ENCODE measurements around the gene DPH1.

DPH1 gene

DNA sequence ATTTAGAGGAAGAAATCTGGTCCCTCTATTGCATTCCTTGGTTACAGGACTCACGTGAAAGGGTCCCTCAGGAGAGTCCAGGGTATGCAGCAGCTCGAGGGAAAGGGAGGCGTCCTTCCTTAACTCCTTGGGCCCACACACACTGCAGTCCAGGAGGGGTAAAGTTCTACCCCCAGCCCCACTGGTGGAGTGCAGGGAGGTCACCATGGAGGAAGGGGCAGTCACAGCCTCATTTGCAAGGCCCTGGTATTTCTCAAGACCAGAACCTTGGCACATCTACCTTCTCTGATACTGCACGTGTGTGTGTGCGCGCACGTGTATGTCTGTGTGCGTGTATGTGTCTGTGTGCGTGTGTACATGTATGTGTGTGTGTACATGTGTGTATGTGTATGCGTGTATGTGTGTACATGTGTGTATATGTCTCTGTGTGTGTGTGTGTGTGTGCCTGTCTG, 36.0 kb downstream of the DPH1 start:
- Mint-ChIP-seq H3K4me1 (peaks cover 35% of the 10 kb centered on the region), H3K27ac (no peak overlapping the region), H3K4me3 (no peak overlapping the region), H3K9me3 (no peaks in the 10 kb centered on the region), H3K27me3 (no peaks in the 10 kb centered on the region), H3K36me3 (ENCODE audit: low read depth) (peaks cover 46% of the 10 kb centered on the region)
- DNase-seq: no peak
- no peak for ATAC-seq

DNA sequence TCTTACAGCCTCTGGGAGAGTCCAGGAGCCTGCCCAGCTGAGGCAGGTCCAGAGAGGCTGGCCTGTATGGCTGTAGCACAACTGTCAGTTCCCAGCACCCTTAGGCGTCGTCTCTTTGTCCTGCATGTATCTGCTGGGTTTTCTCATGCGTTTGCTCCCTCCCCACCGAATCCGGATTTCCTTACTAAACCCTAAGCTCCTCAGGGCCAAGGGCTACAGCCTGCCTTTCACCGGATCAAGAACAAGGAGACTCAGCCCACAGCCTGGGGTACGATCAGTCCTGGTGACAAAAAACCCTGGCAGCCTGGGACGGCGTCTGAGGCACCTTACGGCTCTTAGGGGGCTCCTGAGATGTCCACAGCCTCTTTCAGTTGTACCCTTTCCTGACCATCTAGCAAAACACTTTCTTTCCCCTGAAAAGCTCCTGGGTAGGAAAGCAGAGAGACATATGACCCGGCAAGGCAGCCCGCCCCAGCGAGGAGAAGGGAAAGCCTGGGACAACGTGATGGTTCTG, 37.2 kb downstream of the DPH1 start:
- Mint-ChIP-seq H3K27ac (no peak overlapping the region), H3K9me3 (no peaks in the 10 kb centered on the region), H3K36me3 (ENCODE audit: low read depth) (peaks cover 44% of the 10 kb centered on the region), H3K4me3 (no peak overlapping the region), H3K27me3 (no peaks in the 10 kb centered on the region), H3K4me1 (peaks cover 41% of the 10 kb centered on the region)
- DNase-seq (no peak), ATAC-seq (no peak)

DNA sequence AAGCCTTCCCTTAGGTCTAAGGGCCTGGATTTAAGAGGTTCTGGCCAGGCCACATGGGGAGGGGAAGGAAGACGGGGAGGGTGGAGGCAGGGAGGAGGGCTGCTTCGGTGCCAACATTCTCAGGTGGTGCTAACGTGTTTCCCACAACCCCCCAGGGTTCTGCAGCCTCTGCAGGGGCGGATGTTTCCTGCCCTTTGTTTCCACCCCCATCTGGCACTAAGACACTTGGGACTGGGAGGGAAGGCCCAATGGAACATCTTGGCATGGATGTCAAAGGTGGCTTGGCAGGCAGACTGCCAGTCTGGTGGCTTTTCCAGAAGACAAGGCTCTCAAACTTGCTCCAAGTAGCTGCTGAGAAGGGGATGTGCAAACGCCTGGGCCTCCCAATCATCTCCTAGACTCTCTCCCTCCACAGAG, 37.7 kb downstream of the DPH1 start:
- Mint-ChIP-seq H3K4me1 (peaks cover 41% of the 10 kb centered on the region), H3K27me3 (no peaks in the 10 kb centered on the region), H3K36me3 (ENCODE audit: low read depth) (peaks cover 39% of the 10 kb centered on the region), H3K27ac (no peak overlapping the region), H3K4me3 (no peak overlapping the region), H3K9me3 (no peaks in the 10 kb centered on the region)
- DNase-seq: no peak
- ATAC-seq: no peak

DNA sequence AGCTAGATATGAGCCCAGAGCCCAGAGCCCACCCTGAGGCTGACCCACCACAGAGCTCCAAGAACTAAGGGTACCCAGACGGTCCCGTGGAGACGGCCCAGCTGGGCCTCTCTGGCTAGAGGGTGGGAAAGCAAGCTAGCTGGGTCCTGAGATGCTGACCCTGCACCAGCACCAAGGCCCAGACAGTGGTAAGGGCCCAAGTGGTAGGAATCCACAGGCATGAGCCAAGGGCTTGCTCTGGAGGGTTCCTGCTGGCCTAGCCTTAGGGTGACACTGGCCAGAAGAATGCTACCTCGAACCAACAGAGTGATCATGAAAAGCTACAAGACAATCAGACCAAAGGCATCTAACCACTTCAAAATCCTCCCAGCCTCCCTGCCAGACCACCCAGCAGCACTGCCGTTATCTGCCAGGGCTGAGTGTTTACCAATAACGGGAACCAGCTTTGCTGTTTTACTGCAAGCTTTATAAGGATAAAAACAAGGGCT, 38.1 kb downstream of the DPH1 start:
- Mint-ChIP-seq H3K27me3 (no peaks in the 10 kb centered on the region), H3K4me1 (peaks cover 41% of the 10 kb centered on the region), H3K9me3 (no peaks in the 10 kb centered on the region), H3K4me3 (no peak overlapping the region), H3K27ac (no peak overlapping the region), H3K36me3 (ENCODE audit: low read depth) (peaks cover 39% of the 10 kb centered on the region)
- no peak for ATAC-seq
- DNase-seq: no peak

DNA sequence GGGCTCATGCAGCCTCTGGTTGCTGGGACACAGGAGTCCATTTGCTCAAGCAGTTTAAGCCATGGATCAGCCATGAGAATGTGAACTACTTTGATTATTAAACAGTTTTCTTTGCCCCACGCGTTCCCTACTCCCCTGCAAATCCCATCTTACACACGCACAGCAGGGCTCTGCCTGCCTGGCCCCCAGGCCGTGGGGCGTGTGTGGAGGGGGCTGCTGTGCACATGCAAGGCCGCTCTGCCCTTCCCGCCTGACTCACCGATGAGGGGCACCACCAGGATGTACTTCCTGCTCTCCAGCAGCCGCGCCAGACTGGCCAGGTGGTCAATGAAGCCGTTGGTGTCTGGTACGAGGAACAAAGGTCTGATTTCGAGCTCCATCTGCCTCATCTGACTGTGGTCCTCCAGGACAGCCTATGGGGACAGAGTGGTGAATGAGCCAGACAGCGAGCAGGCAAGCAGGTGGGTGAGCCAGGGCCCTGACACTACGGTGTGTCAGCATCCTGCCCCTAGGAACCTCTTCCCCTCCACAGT, 38.6 kb downstream of the DPH1 start:
- H3K4me3 Mint-ChIP-seq: peak overlapping the region; percentile 38
- peaks cover 36% of the 10 kb centered on the region for H3K36me3 Mint-ChIP-seq (ENCODE audit: low read depth)
- H3K9me3 Mint-ChIP-seq: no peaks in the 10 kb centered on the region
- H3K27me3 Mint-ChIP-seq: no peaks in the 10 kb centered on the region
- H3K27ac Mint-ChIP-seq: no peak overlapping the region
- ATAC-seq (peak; percentile 24), DNase-seq (no peak)
- H3K4me1 Mint-ChIP-seq: peaks cover 41% of the 10 kb centered on the region

DNA sequence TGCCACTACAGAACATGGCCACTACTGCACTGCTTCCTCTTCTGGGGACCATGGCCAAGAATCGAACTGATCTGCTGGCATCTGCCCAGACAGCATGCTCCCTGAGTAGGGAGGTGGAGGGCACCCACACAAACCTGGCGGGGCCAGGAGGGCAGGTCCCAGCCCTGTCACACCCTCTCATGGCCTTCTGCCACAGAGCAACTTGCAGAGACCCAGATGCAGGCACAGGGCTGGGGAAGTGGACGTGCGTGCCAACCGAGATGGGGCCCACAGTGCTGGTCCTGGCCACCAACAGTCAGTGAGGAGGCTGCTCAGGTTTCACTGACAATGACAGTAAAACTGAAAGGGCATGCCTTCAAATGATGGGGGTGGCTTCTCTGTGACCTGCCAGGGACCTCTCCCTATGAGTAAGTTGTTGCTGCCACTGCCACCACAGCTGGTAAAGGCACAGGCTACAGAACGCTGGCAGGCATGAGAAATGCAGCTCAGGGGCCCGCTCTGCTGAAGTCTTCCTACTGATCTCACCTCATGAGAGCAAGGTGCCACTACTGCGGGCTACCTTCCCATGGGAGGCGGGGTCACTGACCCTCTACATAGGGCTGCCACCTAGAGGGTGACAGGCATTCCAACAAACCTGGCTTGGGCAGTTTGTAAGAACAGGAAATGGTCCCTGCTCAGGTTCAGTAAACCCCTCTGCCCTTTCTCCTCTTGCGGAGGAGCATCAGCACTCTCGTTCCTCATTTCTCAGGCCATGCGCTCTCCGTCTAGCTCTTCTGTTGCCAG, 40.5 kb downstream of the DPH1 start:
- Mint-ChIP-seq H3K27ac (peak overlapping the region; percentile 61), H3K9me3 (no peaks in the 10 kb centered on the region), H3K4me3 (peak overlapping the region; percentile 37), H3K4me1 (peaks cover 38% of the 10 kb centered on the region), H3K36me3 (ENCODE audit: low read depth) (peaks cover 27% of the 10 kb centered on the region), H3K27me3 (no peaks in the 10 kb centered on the region)
- ATAC-seq (peak; percentile 97), DNase-seq (peak; percentile 71)

DNA sequence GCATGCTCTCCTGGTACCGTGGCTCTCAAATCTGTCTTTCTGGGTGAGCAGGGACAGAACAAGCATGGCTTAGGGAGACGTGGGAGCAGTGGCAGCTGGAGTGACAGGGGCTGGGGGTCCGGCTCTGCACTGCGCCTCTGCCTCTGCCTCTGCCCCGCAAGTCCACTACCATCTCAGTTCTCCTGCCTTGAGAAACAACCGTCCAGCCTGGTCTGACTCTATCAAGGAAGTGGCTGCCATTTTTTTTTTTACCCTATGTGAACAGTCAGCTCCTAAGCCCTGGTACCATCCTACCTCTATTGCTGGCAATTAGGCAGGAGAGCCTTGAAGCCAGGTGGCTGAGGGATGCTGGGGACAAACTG, 41.1 kb downstream of the DPH1 start:
- no peak for DNase-seq
- Mint-ChIP-seq H3K27ac (peak overlapping the region; percentile 37), H3K27me3 (no peaks in the 10 kb centered on the region), H3K4me3 (no peak overlapping the region), H3K9me3 (no peaks in the 10 kb centered on the region), H3K36me3 (ENCODE audit: low read depth) (peaks cover 28% of the 10 kb centered on the region), H3K4me1 (peaks cover 40% of the 10 kb centered on the region)
- ATAC-seq: no peak

DNA sequence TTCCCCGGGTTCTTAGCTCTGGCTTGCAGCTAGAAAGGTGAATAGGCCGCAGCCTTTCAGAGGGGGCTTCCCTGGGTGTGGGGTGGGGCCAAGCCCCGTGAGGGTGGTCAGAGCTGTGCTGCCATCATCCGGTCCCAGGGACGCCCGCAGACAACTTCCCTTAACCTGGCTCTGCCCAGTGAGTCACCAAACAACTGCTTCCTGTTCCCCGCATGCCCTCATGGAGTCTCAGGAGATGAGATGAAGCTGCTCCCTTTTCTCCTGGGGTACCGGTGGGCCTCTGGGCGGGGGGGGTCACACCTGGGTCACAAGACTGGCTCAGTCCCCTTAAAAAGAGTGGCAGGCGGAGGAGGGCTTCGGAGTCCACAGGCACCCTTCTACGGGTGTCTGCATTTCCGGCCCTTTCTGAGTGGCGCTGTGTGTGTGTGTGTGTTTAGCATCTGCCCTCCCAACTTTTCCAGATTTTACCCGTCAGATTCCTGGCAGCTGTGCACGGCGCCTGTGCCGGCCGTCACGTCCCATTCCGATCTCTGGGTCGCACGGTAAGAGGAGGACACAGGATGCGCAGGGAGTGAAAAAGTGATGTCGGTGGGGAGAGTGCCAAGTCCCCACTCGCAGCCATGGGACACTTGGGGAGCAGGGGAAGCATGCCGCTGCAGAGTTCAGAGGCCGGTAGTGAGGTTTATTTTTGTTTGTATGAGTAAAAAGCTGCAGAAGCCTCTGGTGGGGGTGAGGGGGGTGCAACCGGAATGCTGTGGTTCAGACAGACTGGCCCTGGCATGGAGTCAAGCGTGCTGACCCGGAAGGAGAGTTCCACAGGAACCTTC, 41.7 kb downstream of the DPH1 start:
- no peak overlapping the region for H3K4me3 Mint-ChIP-seq
- H3K27me3 Mint-ChIP-seq: no peaks in the 10 kb centered on the region
- no peak for ATAC-seq
- DNase-seq: no peak
- no peak overlapping the region for H3K27ac Mint-ChIP-seq
- peaks cover 40% of the 10 kb centered on the region for H3K4me1 Mint-ChIP-seq
- no peaks in the 10 kb centered on the region for H3K9me3 Mint-ChIP-seq
- H3K36me3 Mint-ChIP-seq (ENCODE audit: low read depth): peaks cover 27% of the 10 kb centered on the region

DNA sequence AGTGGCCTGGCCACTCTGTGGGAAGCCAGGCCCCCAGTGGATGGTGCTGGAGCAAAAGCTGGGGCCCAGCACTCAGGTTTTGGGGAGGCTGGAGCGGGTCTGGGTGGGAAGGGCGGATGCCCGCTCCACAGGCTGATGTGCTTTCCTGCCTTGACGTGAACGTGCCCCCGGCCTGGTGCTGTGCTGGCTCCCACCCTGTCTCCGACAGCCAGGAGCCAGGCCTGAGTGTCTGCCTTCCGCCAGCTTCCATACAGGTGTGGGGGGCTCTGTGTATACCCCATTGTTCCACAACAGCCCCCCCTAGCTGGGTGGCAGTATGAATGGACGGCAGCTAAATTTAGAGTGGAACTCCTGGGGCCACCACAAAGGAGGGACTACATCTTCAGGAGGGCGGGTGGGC, 45.0 kb downstream of the DPH1 start:
- ATAC-seq: no peak
- H3K9me3 Mint-ChIP-seq: no peaks in the 10 kb centered on the region
- peaks cover 30% of the 10 kb centered on the region for H3K36me3 Mint-ChIP-seq (ENCODE audit: low read depth)

DNA sequence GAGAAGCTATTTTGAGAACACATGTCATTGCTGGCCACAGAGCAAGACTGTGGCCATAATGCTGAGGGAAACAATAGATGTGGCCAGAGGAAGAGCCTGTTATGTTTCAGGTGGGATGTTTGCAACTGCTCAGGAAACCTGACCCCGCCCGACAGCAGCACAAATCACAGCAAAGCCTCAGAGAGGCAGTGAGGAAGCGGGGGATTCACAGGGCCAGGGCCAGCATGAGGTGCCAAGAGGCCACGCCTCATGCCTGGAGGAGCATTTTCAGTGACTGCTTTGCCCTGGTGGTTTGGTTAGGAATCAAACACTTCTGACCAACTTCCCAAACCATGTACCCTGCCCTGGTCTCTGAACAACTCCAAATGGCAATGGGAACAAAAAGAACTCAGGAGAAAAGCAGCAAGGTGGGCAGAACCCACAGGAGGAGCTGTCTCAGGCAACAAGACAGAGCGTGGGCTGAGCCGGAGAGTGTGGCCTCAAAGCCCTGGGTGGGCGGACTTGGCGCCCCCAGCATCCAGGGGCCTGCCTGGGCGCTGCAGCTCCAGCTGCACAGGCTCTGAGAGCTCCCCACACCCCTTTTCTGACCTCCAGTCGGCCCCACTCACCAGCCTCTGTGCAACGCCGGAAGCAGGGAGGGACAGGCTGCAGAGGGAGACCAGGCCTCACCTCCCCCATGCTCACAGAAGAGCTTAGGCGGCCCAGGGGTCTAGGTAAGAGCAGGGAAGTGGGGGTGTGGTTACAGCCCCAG, 45.6 kb downstream of the DPH1 start:
- Mint-ChIP-seq H3K4me3 (no peak overlapping the region), H3K27me3 (no peaks in the 10 kb centered on the region), H3K4me1 (peaks cover 15% of the 10 kb centered on the region), H3K27ac (no peak overlapping the region), H3K36me3 (ENCODE audit: low read depth) (peaks cover 29% of the 10 kb centered on the region), H3K9me3 (no peaks in the 10 kb centered on the region)
- ATAC-seq: no peak
- DNase-seq: no peak

More for the DNA sequence above, 45.0 kb downstream of the DPH1 start:
- no peak for DNase-seq
- Mint-ChIP-seq H3K4me3 (no peak overlapping the region), H3K27ac (no peak overlapping the region), H3K27me3 (no peaks in the 10 kb centered on the region), H3K4me1 (peaks cover 21% of the 10 kb centered on the region)

DNA sequence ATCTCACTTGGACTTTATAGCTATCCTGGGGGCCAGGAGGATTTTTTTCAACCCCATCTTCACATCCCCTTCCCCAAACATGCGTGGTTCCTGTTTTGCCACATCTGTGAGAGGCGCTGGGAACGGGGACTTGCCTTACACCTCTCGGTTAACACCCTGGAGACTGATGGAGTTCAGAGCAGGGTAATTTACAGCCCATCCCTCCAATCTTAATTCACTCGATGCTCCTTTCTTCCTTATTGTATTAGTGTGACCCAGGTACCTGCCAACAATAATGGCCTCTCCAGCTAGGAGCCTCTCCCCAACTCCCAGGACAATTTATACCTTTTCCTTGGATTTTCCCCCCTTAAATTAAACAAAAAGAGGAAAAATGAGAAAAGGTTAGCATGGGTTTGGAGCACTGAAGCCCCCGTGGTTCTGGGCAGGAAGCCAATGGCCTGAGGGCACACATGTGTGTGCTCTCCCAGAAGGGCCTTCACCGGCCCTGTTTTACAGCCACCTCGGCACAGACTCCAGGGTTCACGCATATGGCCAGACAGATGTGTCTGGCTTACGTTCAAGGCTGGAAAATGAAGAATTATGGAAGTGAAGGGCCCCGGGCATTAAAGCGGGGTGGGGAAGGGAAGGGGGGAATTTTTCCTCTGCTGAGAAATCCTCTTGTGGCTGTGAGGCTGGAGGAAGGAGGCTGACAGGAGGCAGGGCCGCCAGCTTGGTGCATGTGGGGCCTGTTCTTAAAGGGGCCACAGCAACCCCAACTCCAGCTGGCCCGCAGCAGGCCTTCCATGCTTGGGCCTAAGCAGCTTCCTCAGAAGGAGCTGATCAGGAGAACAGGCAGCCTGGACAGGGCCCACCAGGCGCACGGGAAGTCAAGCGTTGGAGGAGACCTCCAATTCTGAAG, 46.4 kb downstream of the DPH1 start:
- Mint-ChIP-seq H3K9me3 (no peaks in the 10 kb centered on the region), H3K27ac (no peak overlapping the region), H3K4me3 (no peak overlapping the region), H3K4me1 (peaks cover 7% of the 10 kb centered on the region), H3K36me3 (ENCODE audit: low read depth) (peaks cover 33% of the 10 kb centered on the region), H3K27me3 (no peaks in the 10 kb centered on the region)
- ATAC-seq: no peak
- DNase-seq: no peak

DNA sequence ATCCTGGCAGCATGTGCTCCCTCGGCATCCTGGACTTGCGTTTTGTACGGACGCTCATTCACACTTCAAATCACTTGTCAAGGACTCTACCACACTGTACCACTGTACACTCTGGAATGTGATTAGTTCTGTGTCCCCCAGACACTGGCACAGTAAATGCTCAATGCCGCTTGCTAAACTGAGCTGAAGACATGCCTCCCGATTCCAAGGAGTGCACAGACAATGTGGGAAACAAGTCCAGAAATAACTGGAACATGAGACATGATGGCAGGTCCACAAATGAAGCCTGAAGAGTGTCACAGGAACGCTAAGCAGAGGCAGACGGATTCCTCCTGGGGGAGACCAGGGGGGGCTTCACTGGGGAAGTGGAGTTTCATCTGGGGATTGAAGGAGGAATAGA, 47.1 kb downstream of the DPH1 start:
- ATAC-seq: no peak
- H3K36me3 Mint-ChIP-seq (ENCODE audit: low read depth): peaks cover 34% of the 10 kb centered on the region
- H3K27ac Mint-ChIP-seq: no peak overlapping the region
- H3K9me3 Mint-ChIP-seq: no peaks in the 10 kb centered on the region
- no peak for DNase-seq
- no peaks in the 10 kb centered on the region for H3K27me3 Mint-ChIP-seq
- H3K4me1 Mint-ChIP-seq: peaks cover 9% of the 10 kb centered on the region
- no peak overlapping the region for H3K4me3 Mint-ChIP-seq

DNA sequence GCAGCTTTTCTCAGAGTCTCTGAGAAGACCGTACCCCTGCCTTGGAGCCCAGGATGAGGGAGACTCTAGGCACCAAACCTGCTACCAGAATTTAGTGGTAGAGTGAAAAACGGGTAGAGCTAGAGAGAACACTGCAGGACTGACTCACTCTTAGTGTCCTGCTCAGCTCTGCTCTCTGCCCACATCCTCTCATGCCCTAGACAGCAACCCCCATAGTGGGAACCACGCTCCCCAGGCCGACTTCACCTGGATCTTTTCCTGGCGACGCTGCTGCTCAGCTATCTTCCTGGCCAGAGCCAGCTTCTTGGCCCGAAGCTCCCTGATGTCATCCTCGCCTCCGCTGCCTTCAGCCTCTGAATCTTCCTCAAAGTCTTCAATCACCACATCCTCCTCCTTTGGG, 51.6 kb downstream of the DPH1 start:
- Mint-ChIP-seq H3K4me3 (no peak overlapping the region), H3K27ac (no peak overlapping the region), H3K4me1 (peaks cover 22% of the 10 kb centered on the region), H3K27me3 (no peaks in the 10 kb centered on the region), H3K36me3 (ENCODE audit: low read depth) (peaks cover 40% of the 10 kb centered on the region), H3K9me3 (no peaks in the 10 kb centered on the region)
- no peak for ATAC-seq
- DNase-seq: no peak
